Prostate gland (tissue), 2 donors: ENCODE data around the gene COL24A1. TPM values are rescaled to one million over a fixed set of nuclear protein-coding genes. Genes with fewer than 3 reads are reported as not detected.

Experiments
- DNase-seq: peaks from one replicate; pipeline ENCODE4 v3.0.0-alpha.2; 2019; ENCODE audit warnings: low spot score
- H3K27ac ChIP-seq, 2 donors: fragments of 200-600 bp; sonication (generic); 2 replicates each; pipeline ENCODE4 v1.5.1; 2017 to 2019
- H3K27me3 ChIP-seq: fragments of 200-600 bp; sonication (generic); replicated peaks from 2 replicates; pipeline ENCODE4 v1.5.1; 2019; ENCODE audit not compliant: insufficient read depth
- H3K36me3 ChIP-seq, 2 donors: fragments of 200-600 bp; sonication (generic); 1 replicate in 1 of 2; 2 replicates in 1 of 2; pipeline versions ENCODE4 v1.5.1 to v1.8.1; 2017 to 2019
- H3K4me1 ChIP-seq: fragments of 200-600 bp; sonication (generic); replicated peaks from 2 replicates; pipeline ENCODE4 v1.5.1; 2019
- H3K4me3 ChIP-seq, 2 donors: fragments of 200-600 bp; sonication (generic); 2 replicates each; pipeline ENCODE4 v1.5.1; 2017 to 2019
- H3K9me3 ChIP-seq: fragments of 200-600 bp; sonication (generic); 2 replicates; pipeline ENCODE4 v1.5.1; 2017
- CTCF ChIP-seq, 4 experiments: fragments of 200-600 bp in 2 of 4; fragments of 450-650 bp in 2 of 4; sonication (generic) in 2 of 4; IDR thresholded peaks; 1 replicate in 3 of 4; 2 replicates in 1 of 4; pipeline ENCODE4 v1.5.1; 2016 to 2019; ENCODE audit warnings: antibody characterized with exemption in 4 of 4, mild to moderate bottlenecking in 2 of 4, moderate library complexity in 2 of 4
- POLR2A ChIP-seq: fragments of 450-650 bp; IDR thresholded peaks from one replicate; pipeline ENCODE4 v1.6.1; 2016; ENCODE audit warnings: antibody characterized with exemption, mild to moderate bottlenecking
- POLR2AphosphoS5 ChIP-seq: sonication (generic); formaldehyde crosslinking; IDR thresholded peaks from one replicate; pipeline ENCODE4 v1.6.1; 2017; ENCODE audit warnings: antibody characterized with exemption
- WGBS: methylation state at CpG from one replicate; pipeline ENCODE4 v1.1.5; 2018; 5-methylcytosine and 5-hydroxymethylcytosine counted together
- intact Hi-C: fragments of 100-400 bp; cut with DNase I; formaldehyde crosslinking; loops from one replicate; pipeline ENCODE4 v1.14.2; 2022
- total RNA-seq, 2 donors: library from RNA; depleted of rRNA; stranded (reverse); fragments of >200 nt; gene quantifications; one replicate each; pipeline ENCODE4 v1.1.0, GENCODE V29; 2016

The COL24A1 gene
- total RNA-seq, 2 donors from 2014 or later, result 0.28 to 0.32 TPM

DNA sequence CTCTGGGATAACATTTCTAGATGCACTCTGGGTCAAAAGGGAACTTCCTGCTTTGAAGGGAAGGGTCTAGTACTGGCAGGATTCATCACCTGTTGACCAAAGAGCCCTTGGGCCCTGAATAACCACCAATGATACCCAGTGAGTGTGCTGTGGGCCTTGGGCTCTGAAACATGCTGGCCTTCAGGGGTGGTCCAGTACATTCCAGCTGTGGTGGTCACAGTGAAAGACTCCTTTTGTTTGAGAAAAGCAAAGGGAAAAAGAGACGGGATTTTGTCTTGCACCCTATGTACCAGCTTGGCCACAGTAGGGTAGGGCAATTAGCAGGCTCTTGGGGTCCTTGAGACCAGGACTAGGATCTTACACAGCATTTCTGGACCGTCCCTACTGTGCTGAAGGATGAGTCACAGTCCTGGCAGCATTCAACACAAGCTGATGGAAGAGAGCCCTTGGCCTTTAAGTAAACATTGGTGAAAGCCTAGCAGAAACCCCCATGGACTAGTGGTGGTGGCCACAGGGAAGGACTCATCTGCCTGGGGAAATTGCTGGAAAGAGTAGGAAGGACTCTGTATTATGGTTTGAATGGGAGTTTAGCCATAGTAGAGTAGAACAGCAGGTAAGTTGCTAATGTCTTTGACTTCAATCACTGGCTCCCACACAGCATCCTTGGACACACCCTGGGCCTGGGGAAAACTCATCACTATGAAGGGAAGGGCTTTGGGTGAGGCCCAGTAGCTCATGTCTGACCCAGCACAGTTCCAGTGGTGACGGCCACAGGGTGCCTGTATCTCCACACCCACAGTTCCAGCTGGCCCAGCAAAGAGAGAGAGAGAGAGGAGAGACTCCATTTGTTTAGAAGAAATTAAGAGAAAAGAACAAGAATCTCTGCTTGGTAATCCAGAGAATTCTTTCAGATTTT, 87.5 kb downstream of the COL24A1 start:
- no peaks in the 10 kb centered on the region for H3K9me3 ChIP-seq
- H3K27me3 ChIP-seq, result no peaks in the 10 kb centered on the region
- H3K4me1 ChIP-seq, result no peaks in the 10 kb centered on the region
- H3K4me3 ChIP-seq, result no peak overlapping the region
- intact Hi-C loops, result no loop called here
- TF ChIP-seq CTCF (IDR thresholded peaks at IDR 0.05) (no peak), POLR2AphosphoS5 (no peak), POLR2A (no peak)
- 62% methylated on average over 3 of the region's 3 CpGs for WGBS
- no peaks in the 10 kb centered on the region for H3K36me3 ChIP-seq
- DNase-seq, result no peak
- H3K27ac ChIP-seq, result no peak overlapping the region

GRCh38 chr1:86068271-86068721, 88.3 kb downstream of the COL24A1 start:
- no peak for DNase-seq
- Histone ChIP-seq H3K4me1 (no peaks in the 10 kb centered on the region), H3K27ac (no peak overlapping the region), H3K27me3 (no peaks in the 10 kb centered on the region), H3K36me3 (no peaks in the 10 kb centered on the region), H3K4me3 (no peak overlapping the region), H3K9me3 (no peaks in the 10 kb centered on the region)
- TF ChIP-seq POLR2AphosphoS5, result no peak
- no peak for TF ChIP-seq CTCF (IDR thresholded peaks at IDR 0.05)
- no peak for TF ChIP-seq POLR2A
- 59% methylated on average over 3 of the region's 3 CpGs for WGBS
- intact Hi-C loops, result no loop called here

DNA sequence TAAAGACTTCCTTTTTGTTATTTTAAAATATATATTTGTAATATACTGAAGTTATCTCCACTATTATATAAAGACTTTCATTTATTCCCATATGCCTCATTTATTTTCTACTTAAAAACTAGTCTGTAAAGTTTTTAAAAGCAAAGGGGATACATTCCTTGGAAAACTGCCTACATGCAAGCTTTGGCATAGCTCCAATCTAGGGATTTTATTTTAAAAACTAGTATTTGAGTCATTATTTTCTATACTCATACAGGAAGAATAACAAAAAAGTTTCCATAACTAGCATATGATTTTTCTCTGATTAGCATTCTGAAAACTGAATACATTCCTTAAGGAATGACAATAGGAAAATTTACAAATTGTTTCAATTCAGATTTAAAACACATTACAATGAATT, 88.9 kb downstream of the COL24A1 start:
- no peak for TF ChIP-seq POLR2A
- TF ChIP-seq POLR2AphosphoS5, result no peak
- TF ChIP-seq CTCF (IDR thresholded peaks at IDR 0.05), result no peak
- Histone ChIP-seq H3K9me3 (no peaks in the 10 kb centered on the region), H3K4me3 (no peak overlapping the region), H3K27ac (no peak overlapping the region), H3K27me3 (no peaks in the 10 kb centered on the region), H3K36me3 (no peaks in the 10 kb centered on the region), H3K4me1 (no peaks in the 10 kb centered on the region)
- DNase-seq, result no peak
- intact Hi-C loops, result no loop called here

- H3K27ac ChIP-seq, result no peak overlapping the region
- no peak for DNase-seq
- no peaks in the 10 kb centered on the region for H3K4me1 ChIP-seq
- no peaks in the 10 kb centered on the region for H3K27me3 ChIP-seq
- TF ChIP-seq POLR2A, result no peak
- TF ChIP-seq CTCF (IDR thresholded peaks at IDR 0.05), result no peak
- H3K9me3 ChIP-seq, result no peaks in the 10 kb centered on the region
- WGBS, result 66% methylated on average over 1 of the region's 1 CpG
- no peak overlapping the region for H3K4me3 ChIP-seq
- no peaks in the 10 kb centered on the region for H3K36me3 ChIP-seq
- intact Hi-C loops, result no loop called here
These were observed 91.7 kb downstream of the COL24A1 start for GRCh38 chr1:86064899-86065298.

- no peak overlapping the region for H3K27ac ChIP-seq
- no peaks in the 10 kb centered on the region for H3K9me3 ChIP-seq
- intact Hi-C loops, result no loop called here
- no peak overlapping the region for H3K4me3 ChIP-seq
- TF ChIP-seq POLR2AphosphoS5 (no peak), CTCF (IDR thresholded peaks at IDR 0.05) (no peak), POLR2A (no peak)
- H3K27me3 ChIP-seq, result no peaks in the 10 kb centered on the region
- H3K4me1 ChIP-seq, result no peaks in the 10 kb centered on the region
- H3K36me3 ChIP-seq, result no peaks in the 10 kb centered on the region
- 94% methylated on average over 1 of the region's 1 CpG for WGBS
- no peak for DNase-seq
These were observed 92.9 kb downstream of the COL24A1 start for GRCh38 chr1:86063721-86064120.
